Measurements from ENCODE around the gene CADPS2.

DNA sequence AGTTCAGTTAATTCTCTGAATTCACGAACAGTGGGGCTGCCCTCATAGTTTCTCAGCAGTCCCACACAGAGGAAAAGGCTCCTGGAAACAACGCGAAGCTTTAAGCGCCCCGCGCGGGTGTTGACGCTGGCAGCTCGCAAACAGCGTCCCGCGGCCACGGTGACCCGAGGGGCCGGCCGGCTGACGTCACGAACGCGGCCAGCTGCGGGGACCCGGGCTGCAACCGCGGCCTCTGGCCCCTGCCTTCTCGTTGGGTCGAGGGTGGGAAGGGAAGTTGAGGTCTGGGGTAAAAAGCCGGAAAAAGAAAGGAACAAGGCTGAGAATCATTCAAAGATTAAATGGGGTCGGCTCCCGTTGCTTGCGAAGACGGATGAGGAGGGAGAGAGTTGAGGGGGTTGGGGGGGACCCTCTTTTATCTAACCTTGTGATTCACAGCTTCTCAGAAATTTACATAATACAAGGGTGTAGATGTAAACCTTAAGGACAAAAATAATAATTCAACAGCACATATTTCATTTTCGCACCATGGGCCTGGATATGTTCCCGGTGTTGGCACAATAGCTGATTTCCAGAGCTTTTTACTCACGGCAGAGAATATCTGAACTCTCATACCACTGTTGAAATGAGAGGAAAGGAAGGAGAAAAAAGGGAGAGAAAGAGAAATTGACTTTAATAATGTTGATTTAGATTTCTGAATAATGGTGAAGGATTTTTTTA lies 574.4 kb downstream of the CADPS2 start:
- TF ChIP-seq CTCF (conservative IDR thresholded peaks at IDR 0.05; ENCODE audit: low read length) (no peak), EZH2phosphoT487 (IDR thresholded peaks at IDR 0.05; ENCODE audit: borderline replicate concordance, low read depth, low read length) (no peak)
